ENCODE measurements around the gene EFCAB14. TPM values are rescaled to one million over a fixed set of nuclear protein-coding genes. Genes with fewer than 3 reads are reported as not detected.

The EFCAB14 gene
- total and polyA plus RNA-seq, 2 experiments from 2014 or later = 23.3 to 49.0 TPM

DNA sequence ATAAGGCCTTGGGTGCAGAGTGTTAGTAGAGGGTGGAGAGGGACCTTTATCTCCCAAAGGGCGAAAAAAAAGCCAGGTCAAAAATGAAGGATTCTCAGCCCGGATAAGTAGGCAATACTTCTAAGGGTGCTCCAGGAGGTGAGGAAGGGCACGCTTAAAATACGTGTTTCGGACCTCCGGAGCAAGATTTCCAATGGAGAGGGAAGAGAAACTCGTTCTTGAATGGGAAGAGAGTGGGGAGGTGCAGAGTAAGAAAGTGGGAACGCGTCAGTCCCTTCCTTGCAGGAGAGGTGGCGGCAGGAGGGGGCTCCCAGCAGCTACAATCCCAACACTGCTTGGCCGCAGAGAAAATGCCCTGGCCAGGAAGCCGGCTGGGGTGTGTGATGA is 581 bp downstream of the EFCAB14 start (continued):
- TF ChIP-seq EZH2 (IDR thresholded peaks at IDR 0.05; ENCODE audit: low read depth, unreplicated experiment) (no peak), ZNF331 (CRISPR knock-in tag; IDR thresholded peaks at IDR 0.05; ENCODE audit: low read depth) (no peak), NANOG (IDR thresholded peaks at IDR 0.05; ENCODE audit: borderline replicate concordance) (no peak)
- TF ChIP-seq, protein P1, sequence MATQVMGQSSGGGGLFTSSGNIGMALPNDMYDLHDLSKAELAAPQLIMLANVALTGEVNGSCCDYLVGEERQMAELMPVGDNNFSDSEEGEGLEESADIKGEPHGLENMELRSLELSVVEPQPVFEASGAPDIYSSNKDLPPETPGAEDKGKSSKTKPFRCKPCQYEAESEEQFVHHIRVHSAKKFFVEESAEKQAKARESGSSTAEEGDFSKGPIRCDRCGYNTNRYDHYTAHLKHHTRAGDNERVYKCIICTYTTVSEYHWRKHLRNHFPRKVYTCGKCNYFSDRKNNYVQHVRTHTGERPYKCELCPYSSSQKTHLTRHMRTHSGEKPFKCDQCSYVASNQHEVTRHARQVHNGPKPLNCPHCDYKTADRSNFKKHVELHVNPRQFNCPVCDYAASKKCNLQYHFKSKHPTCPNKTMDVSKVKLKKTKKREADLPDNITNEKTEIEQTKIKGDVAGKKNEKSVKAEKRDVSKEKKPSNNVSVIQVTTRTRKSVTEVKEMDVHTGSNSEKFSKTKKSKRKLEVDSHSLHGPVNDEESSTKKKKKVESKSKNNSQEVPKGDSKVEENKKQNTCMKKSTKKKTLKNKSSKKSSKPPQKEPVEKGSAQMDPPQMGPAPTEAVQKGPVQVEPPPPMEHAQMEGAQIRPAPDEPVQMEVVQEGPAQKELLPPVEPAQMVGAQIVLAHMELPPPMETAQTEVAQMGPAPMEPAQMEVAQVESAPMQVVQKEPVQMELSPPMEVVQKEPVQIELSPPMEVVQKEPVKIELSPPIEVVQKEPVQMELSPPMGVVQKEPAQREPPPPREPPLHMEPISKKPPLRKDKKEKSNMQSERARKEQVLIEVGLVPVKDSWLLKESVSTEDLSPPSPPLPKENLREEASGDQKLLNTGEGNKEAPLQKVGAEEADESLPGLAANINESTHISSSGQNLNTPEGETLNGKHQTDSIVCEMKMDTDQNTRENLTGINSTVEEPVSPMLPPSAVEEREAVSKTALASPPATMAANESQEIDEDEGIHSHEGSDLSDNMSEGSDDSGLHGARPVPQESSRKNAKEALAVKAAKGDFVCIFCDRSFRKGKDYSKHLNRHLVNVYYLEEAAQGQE (IDR thresholded peaks at IDR 0.05; ENCODE audit: unreplicated experiment) = no peak

GRCh38 chr1:46717654-46718053 is 1.3 kb downstream of the EFCAB14 start:
- DNase-seq (ENCODE audit: low spot score) (peak; percentile 35), ATAC-seq (no peak)
- Histone ChIP-seq H3F3A (replicated peaks; ENCODE audit: low read depth) (no peaks in the 10 kb centered on the region), H2AFZ (no peak overlapping the region), H3K27me3 (ENCODE audit: insufficient read depth) (no peaks in the 10 kb centered on the region), H3K79me2 (replicated peaks; ENCODE audit: insufficient read depth) (peaks cover 29% of the 10 kb centered on the region), H3K9me2 (ENCODE audit: insufficient read depth) (no peaks in the 10 kb centered on the region), H3K4me2 (peak overlapping the region; percentile 94), H4K20me1 (replicated peaks; ENCODE audit: insufficient read depth) (peaks cover 25% of the 10 kb centered on the region), H3K27ac (ENCODE audit: low read depth) (no peak overlapping the region), H3K36me3 (ENCODE audit: insufficient read depth) (peaks cover 12% of the 10 kb centered on the region), H3K4me1 (ENCODE audit: insufficient read depth) (peaks cover 19% of the 10 kb centered on the region), H3K4me3 (peak overlapping the region; percentile 92)
- TF ChIP-seq, protein P2, sequence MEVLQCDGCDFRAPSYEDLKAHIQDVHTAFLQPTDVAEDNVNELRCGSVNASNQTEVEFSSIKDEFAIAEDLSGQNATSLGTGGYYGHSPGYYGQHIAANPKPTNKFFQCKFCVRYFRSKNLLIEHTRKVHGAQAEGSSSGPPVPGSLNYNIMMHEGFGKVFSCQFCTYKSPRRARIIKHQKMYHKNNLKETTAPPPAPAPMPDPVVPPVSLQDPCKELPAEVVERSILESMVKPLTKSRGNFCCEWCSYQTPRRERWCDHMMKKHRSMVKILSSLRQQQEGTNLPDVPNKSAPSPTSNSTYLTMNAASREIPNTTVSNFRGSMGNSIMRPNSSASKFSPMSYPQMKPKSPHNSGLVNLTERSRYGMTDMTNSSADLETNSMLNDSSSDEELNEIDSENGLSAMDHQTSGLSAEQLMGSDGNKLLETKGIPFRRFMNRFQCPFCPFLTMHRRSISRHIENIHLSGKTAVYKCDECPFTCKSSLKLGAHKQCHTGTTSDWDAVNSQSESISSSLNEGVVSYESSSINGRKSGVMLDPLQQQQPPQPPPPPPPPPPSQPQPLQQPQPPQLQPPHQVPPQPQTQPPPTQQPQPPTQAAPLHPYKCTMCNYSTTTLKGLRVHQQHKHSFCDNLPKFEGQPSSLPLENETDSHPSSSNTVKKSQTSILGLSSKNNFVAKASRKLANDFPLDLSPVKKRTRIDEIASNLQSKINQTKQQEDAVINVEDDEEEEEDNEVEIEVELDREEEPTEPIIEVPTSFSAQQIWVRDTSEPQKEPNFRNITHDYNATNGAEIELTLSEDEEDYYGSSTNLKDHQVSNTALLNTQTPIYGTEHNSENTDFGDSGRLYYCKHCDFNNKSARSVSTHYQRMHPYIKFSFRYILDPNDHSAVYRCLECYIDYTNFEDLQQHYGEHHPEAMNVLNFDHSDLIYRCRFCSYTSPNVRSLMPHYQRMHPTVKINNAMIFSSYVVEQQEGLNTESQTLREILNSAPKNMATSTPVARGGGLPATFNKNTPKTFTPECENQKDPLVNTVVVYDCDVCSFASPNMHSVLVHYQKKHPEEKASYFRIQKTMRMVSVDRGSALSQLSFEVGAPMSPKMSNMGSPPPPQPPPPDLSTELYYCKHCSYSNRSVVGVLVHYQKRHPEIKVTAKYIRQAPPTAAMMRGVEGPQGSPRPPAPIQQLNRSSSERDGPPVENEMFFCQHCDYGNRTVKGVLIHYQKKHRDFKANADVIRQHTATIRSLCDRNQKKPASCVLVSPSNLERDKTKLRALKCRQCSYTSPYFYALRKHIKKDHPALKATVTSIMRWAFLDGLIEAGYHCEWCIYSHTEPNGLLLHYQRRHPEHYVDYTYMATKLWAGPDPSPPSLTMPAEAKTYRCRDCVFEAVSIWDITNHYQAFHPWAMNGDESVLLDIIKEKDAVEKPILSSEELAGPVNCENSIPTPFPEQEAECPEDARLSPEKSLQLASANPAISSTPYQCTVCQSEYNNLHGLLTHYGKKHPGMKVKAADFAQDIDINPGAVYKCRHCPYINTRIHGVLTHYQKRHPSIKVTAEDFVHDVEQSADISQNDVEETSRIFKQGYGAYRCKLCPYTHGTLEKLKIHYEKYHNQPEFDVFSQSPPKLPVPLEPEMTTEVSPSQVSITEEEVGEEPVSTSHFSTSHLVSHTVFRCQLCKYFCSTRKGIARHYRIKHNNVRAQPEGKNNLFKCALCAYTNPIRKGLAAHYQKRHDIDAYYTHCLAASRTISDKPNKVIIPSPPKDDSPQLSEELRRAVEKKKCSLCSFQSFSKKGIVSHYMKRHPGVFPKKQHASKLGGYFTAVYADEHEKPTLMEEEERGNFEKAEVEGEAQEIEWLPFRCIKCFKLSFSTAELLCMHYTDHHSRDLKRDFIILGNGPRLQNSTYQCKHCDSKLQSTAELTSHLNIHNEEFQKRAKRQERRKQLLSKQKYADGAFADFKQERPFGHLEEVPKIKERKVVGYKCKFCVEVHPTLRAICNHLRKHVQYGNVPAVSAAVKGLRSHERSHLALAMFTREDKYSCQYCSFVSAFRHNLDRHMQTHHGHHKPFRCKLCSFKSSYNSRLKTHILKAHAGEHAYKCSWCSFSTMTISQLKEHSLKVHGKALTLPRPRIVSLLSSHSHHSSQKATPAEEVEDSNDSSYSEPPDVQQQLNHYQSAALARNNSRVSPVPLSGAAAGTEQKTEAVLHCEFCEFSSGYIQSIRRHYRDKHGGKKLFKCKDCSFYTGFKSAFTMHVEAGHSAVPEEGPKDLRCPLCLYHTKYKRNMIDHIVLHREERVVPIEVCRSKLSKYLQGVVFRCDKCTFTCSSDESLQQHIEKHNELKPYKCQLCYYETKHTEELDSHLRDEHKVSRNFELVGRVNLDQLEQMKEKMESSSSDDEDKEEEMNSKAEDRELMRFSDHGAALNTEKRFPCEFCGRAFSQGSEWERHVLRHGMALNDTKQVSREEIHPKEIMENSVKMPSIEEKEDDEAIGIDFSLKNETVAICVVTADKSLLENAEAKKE (CRISPR knock-in tag; IDR thresholded peaks at IDR 0.05) = no peak
- TF ChIP-seq, protein P1 (IDR thresholded peaks at IDR 0.05; ENCODE audit: unreplicated experiment) = no peak
- TF ChIP-seq ETS1 (IDR thresholded peaks at IDR 0.05) (no peak), ZNF331 (CRISPR knock-in tag; IDR thresholded peaks at IDR 0.05; ENCODE audit: low read depth) (no peak), JUNB (IDR thresholded peaks at IDR 0.05; ENCODE audit: unreplicated experiment) (no peak), STAT1 (IDR thresholded peaks at IDR 0.05; ENCODE audit: unreplicated experiment) (no peak)
- peaks cover 16% of the 10 kb centered on the region for H3K36me3 Mint-ChIP-seq (ENCODE audit: low read depth)
- H3K4me1 Mint-ChIP-seq = peaks cover 20% of the 10 kb centered on the region
- no peaks in the 10 kb centered on the region for H3K27me3 Mint-ChIP-seq (ENCODE audit: insufficient read depth, low read depth, poor library complexity)
- H3K27ac Mint-ChIP-seq = peak overlapping the region; percentile 81
- H3K4me3 Mint-ChIP-seq = peak overlapping the region; percentile 94
- H3K9me3 Mint-ChIP-seq = no peaks in the 10 kb centered on the region; the same call in 2 of the 3 replicates
